GM21390 (cell line): ENCODE data around the gene COX6B2.

ENCODE experiments used
- ATAC-seq: cut with Tn5 transposase; IDR thresholded peaks from one replicate; pipeline ENCODE4 v1.9.1; 2021; ENCODE audit not compliant: unreplicated experiment

COX6B2 gene

DNA sequence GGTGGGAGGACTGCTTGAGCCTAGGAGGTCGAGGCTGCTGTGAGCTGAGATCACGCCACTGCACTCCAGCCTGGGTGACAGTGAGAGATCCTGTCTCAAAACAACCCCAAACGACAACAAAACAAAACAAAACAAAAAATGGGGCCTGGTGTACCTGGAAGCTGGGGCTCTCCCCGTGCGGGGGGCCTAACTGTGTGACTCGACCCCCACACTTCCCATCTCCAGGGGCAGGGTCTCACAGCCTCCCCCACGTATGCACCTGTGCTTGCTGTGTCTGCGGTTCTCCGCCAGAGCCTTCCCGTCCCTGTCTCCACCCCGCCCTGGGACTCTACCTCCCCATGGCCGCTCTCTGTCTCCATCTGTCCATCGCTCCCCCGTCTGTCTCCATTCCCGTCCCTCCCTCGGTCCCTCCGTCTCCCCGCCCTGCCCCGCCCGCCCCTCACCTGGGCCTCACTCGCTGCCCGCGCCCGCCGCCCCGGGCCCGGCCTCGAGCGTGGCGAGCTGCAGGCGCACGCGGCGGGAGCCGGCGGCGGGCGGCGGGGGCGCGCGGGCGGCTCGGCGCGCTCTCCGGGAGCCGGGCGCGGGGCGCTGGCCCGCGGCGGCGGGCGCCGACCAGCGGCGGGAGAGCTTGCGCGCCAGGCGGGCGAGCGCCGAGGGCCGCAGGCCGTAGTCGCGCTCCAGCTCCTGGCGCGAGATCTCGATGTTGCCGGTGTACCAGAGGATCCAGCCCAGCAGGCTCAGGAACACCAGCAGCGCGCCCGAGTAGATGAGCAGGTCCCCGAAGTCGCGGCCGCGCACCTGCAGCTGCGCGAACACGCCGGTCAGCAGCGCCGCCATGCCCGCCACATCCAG is 29.0 kb upstream of the COX6B2 start:
- no peak for ATAC-seq

DNA sequence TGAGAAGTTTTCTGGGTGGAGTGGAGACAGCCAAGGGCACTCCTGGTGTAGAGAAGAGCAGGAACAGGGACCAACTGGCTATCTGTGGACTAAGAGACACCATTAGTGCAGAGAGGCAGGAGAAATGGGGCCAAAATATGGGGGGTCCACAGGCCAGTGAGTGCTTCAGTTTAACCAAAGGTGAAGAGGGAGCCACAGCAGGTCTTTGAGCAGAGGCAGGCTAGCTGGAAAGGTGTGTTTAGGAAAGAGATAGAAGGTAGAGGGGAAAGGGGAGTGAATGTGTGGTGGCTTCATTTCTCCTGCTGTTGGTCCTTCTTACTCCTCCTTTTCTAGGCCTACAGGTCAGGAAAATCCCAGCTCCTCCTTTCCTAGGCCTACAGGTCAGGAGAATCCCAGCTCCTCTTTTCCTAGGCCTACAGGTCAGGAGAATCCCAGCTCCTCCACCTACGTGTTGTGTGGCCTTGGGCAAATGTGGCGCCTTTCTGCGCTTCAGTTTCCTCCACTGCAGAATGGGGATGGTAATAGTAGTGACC is 28.1 kb upstream of the COX6B2 start:
- ATAC-seq, result no peak

DNA sequence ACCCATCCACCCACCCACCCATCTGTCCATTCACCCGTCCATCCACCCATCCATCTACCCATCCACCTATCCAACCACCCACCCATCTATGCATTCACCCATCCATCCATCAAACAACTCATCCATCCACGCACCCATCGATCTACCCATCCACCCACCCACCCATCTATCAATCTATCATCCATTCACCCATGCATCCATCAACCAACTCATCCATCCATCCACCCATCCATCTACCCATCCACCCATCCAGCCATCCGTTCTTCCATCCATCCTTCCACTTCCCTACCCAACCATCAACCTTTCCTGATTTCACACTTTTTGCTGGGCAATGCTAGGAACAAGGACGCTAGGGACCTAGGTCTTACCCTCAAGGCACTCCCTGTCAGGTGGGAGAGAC is 27.5 kb upstream of the COX6B2 start:
- ATAC-seq, result no peak

DNA sequence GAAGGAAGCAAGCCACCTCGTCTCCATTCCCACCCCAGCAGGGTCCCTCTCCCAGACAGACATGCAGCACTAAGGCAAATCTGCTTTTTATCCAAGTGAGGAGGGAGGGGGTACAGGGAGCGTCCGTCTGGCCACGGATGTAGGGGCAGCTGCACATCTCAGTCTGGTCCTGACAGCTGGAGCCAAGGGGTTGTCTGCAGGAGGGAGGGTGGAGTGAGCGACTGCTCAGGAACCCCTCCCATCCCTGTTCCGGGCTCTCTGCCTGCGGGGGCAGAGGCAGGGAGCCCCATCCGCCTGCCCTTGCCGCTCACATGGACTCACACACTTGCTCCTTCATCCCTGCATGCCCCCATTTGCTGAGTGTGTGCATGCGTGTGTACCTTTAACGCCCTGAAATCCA is 24.7 kb upstream of the COX6B2 start:
- no peak for ATAC-seq

DNA sequence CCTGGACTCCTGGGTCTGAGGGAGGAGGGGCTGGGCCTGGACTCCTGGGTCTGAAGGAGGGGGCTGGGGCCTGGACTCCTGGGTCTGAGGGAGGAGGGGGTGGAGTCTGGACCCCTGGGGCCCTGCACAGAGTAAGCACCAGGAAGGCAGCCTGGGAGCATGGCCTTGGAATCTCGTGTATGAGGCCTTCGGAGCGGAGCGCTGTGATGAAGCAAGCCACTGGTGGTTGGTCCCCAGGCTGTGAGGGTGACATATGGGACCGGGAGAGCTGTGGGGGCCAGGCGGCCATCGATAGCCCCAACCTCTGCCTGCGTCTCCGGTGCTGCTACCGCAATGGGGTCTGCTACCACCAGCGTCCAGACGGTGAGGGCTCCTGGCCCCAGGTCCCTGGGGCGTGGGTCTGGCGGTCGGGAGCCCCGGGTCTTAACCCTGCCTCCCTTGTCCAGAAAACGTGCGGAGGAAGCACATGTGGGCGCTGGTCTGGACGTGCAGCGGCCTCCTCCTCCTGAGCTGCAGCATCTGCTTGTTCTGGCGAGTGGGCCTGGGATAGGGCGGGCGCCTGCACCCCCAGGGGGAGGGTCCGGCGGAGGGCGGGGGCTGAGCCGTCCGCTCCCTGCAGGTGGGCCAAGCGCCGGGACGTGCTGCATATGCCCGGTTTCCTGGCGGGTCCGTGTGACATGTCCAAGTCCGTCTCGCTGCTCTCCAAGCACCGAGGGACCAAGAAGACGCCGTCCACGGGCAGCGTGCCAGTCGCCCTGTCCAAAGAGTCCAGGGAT is 23.0 kb upstream of the COX6B2 start:
- no peak for ATAC-seq

DNA sequence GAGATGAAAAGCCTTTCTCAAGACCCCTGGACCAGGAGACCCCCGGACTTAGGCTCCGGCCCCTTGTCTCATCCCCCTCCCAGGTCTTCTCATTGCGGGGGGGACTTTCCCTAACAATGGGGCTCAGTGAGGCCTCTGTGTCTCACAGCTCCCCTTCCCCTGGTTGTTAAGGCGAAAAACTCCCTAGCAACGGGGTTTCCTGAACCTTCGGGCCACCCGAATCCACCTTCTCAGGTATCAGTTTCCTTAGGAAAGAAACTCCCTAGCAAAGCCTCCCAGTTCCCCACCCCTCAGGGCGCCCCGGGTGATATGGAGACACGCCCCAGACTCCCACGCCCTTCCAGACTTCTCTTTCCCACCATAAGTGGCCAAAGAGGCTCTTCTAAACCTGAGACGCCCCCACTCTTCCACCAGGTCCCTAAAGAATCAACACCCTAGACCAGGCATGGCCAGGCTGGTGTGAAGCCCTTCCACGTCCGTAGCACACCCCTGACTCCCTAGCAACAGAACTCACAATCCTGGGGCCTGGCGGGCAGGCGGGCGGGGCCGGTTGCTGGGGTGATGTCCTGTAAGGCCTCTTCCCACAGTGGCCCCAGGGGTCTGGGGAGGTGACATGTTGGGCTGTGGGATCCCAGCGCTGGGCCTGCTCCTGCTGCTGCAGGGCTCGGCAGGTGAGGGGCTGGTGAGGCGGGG is 21.9 kb upstream of the COX6B2 start, which contains the start of gene TMEM190:
Gene TMEM190, plus strand, starts transcription at position 586 of the 693 bp plus-strand sequence. Its CDS starts 28 bp downstream, at position 614.
- no peak for ATAC-seq

DNA sequence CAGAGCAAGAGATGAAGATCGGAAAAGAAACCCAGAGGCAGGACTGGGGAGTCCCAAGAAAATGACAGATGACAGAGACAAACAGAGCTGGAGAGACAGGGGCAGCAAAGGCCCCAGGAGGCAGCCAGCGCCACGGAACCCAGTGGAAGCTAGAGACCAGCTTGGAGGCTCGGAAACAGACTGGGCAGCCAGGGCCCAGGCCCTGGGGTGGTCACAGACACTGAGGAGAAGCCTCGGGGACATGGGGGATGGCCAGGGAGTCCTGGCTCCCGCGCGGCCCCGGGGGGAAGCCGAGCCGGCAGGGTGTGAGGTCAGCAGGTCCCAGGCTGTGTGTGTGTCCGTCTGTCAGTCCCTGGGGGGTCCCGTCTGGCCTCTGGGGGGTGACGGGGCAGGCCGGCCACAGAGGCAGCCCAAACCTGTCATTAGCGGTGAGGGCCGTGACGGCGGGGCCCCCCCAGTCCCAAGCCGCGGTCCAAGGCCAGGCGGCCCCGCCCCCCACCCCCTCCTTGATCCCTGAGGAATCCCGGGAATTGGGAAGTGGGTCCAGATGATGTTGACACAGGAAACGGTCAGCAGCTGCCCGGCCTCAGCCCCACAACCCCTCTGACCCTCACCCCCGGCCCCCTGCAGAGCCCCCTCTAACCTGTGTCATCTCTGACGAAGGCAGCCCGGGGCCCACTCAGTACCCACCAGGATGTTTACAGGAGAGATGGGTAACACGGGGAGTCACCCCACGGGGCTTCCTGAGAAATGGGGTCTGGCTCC is 19.7 kb upstream of the COX6B2 start:
- ATAC-seq, result no peak

DNA sequence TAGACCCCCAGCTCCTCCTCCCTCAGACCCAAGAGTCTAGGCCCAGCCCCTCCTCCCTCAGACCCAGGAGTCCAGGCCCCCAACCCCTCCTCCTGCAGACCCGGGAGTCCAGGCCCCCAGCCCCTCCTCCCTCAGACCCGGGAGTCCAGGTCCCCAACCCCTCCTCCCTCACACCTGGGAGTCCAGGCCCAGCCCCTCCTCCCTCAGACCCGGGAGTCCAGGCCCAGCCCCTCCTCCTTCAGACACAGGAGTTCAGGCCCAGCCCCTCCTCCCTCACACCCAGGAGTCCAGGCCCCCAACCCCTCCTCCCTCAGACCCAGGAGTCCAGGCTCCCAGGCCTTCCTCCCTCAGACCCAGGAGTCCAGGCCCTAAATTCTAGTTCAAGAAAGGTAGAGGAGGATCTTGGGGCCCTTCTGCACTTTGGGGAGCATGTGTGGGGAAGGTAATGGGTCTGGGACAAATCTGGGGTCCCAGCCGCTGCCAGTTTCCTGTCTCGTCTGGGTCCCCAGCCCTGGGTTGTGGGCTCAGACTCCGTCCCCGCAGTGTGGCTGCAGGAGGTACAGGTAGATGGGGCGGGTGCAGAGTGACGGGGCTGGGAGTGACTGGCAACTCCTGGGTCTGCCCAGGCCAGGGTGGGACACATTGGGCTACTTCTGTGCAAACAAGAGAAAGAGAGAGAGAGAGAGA is 18.9 kb upstream of the COX6B2 start:
- ATAC-seq, result no peak

DNA sequence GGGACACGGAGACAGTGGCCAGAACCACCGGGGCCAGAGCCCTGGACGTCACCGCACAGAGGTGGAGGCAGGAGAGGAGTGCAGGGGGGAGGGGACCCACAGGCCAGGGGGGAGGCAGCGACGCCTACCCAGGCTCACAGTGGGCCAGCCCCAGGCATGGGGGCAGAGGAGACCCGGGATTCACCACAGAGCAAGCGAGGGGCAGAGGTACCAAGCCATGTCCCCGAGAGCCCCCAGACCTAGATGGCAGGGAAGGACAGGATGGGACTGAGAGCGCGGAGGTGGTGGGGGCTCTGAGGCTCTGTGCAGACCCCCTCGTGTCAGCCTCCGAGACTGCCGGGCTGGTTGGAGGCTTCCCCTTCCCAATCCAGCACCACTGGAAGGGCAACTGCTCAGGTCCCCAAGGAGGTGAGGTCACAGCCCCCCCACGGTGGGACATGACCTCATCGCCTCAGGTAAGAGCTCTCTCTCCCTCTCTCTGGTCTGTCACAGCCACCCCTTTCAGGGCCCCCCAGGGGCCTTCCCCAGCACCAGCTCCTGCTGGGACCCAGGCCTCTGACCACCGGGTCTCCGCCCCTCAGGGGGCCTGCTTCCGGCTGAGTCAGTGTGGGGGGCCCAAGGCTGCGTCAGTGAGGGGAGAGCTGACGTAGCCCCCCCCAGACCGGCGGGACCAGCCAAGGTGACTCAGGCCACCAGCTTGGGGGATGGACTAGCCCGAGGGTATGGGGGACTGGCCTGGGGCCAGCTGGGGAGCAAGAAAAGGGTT is 18.0 kb upstream of the COX6B2 start:
- ATAC-seq, result no peak

DNA sequence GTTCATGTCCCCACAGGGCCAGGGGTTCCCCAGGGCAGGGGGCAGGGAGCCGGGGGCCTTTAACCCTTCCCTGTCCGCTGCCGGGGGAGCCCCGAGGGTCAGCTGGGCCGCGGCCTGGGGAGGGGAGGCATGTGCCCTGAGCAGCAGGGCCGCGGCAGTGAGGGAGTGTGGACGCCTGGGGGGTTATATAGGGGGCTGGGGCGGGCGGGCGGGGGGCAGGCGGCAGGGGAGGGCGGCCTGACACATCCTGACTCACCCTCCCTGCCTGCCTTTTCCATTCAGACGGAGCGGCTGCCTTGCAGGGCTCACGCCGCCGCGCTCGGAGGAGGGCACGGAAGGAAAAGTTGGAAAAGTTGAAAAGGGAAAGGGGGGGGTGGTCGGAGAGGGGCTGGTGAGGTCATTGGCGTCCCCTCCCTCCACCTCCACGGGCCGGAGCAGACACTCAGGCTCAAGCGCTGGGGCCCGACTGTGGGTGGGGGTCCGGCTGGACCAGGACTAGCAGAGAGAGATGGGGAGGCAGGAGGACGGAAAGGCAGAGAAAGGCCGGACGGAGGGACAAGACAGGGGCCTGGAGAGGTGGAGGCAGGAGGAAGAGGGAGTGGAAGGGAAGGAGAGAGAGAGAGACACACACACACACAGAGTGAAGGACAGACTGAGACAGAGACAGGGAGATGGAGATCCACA is 15.9 kb upstream of the COX6B2 start, which contains the start of gene IL11:
Gene IL11, minus strand, starts transcription at position 159 of the 684 bp plus-strand sequence. Its CDS starts 153 bp downstream, at position 6.
- no peak for ATAC-seq

DNA sequence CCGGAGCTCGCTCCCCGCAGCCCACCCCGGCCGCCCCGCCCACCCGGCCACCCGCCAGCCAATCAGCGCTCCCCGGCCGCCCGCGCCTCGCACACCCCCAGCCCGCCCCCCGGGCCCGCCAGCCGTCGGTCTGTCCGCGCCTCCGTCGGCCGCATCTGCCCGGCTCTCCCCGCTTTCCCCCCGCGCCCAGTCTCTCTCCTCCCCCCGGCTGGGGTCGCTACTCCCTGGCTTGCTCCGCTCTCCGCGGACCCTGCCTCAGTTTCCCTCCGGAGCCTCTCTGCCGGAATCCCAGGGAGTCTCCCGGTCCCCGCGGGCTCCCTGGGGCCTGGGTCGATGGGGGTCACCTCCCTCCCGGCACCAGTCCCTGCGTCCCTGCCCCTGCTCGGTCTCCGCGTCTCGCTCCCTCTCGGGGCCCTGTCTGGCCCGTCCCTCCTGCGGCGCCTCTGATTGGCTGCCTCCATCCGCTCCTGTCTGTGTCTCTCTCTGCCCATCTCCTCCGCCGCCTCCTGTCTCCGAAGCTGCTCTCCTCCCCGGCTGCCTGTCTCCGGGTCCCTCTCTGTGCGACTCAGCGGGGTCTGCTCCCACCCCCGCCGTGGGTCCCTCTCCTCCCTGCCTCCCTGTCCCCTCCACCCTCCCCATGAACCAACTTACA is 15.3 kb upstream of the COX6B2 start:
- no peak for ATAC-seq

DNA sequence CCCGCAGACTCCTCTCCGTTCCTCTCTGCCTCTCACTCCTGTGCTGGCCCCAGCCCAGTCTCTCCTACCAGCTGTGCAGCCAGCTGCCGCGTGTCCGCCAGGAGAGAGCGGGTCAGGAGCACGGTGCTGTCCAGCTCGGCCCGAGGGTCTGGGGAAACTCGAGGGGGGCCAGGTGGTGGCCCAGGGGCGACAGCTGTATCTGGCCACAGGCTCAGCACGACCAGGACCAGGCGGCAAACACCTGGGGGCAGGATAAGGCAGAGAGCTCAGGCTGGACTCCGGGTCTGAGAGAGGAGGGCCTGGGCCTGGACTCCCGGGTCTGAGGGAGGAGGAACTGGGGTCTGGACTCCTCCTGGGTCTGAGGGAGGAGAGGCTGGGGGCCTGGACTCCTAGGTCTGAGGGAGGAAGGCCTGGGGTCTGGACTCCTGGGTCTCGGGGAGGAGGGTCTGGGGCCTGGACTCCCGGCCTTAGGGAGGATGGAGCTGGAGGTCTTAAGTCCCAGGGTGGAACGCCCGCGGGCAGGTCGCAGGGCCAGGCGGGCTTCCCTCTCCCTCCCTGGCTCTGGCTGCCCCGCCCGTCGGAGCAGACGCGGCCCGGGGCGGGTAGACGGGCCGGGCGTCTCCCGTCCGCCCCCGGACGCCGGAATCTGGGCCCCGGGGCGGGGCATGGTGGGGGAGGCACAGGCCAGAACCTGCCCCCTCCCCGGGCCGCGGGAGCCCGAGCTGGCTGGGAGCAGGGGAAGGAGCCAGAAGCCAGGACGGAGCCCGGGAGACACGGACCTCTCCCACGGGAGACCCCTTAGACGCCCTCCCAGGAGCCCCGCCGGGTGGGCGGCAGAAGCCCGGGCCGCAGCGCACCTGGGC is 14.4 kb upstream of the COX6B2 start:
- ATAC-seq, result no peak

DNA sequence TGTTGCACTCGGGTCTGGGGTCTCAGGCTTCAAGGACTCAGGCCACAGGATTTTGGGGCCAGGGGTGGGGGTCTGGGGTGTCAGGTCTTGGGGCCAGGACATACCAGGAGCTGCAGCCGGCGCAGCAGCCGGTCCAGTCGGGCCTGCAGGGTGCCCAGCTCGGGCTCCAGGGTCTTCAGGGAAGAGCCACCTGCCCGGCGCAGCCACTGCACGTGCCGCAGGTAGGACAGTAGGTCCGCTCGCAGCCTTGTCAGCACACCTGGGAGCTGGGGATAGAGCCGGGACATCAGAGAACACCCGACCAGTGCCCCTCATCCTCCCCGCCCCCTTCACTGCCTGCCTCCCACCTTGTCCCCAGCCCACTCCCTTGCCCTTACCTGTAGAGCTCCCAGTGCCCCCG is 13.6 kb upstream of the COX6B2 start:
- no peak for ATAC-seq

DNA sequence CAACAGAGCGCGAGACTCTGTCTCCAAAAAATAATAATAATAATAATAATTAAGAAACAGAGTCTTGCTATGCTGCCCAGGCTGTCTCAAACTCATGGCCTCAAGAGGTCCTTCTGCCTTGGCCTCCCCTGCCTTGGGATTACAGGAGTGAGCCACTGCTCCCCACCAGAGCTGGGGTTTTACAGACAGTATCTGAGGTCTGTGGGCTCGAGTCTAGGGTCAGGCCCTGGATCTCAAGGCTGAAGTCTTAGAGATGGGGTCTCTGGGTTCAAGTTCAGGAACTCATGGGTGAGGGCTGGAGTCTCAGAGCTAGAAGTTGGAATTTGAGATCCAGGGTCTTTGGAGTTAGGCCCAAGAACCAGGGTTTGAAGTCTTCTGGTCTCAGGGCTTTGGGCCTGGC is 12.3 kb upstream of the COX6B2 start:
- ATAC-seq, result no peak

DNA sequence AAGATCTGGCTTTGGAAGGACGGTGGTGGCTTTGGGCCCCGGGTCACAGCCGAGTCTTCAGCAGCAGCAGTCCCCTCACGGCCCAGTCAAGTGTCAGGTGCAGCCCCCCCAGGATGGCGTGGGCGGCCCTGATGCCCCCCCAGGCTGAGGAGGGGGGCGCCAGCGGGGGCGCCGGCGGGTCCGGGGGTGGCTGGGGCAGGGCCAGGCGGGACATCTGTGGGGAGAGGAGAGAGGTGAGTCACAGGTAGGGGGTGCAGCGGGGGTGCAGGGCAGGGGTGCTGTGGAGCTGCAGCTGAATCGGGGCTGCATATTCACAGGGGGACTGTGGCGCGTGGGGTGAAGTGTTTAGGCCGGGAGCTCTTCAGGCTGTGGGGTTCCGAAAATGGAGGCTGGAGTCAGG is 11.4 kb upstream of the COX6B2 start:
- no peak for ATAC-seq

DNA sequence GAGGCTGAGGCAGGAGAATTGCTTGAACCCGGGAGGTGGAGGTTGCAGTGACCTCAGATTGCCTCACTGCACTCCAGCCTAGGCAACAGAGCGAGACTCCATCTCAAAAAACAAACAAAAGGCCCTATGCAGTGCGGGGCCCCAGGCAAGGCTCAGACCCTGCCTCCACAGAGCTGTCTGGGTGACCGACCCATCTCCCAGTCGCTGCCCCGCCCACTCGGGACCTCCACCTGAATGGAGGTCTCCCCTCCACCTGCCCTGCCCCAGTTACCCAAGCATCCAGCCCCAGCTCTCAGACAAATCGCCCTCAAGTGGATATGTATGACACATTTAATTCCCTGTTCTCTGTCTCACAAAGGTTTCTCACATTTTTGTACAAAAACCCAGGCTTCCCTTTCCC is 10.7 kb upstream of the COX6B2 start:
- no peak for ATAC-seq
